Mesenchymal stem cell (in vitro differentiated cells and primary cell): ENCODE data around the gene ANXA6. TPM values are rescaled to one million over a fixed set of nuclear protein-coding genes. Genes with fewer than 3 reads are reported as not detected.

Experiments
- DNase-seq: peaks from one replicate; pipeline ENCODE4 v3.0.0-alpha.2; 2013
- H2AFZ ChIP-seq: one replicate; pipeline ENCODE4 v1.6.1; 2013; ENCODE audit warnings: low read depth, mild to moderate bottlenecking, control low read depth, inconsistent platforms, low read length, moderate library complexity
- H2AK5ac ChIP-seq: 2 replicates; pipeline ENCODE4 v1.6.1; 2013; ENCODE audit warnings: low read length, moderate library complexity, mild to moderate bottlenecking, inconsistent platforms; ENCODE audit not compliant: severe bottlenecking
- H2BK120ac ChIP-seq: one replicate; pipeline ENCODE4 v1.6.1; 2013; ENCODE audit warnings: low read depth, mild to moderate bottlenecking, inconsistent platforms, low read length, moderate library complexity
- H2BK12ac ChIP-seq, 2 experiments: one replicate each; pipeline ENCODE4 v1.6.1; 2013; ENCODE audit warnings: inconsistent platforms in 2 of 2, low read length in 2 of 2, mild to moderate bottlenecking in 2 of 2, moderate library complexity in 2 of 2, control low read depth in 1 of 2
- H2BK15ac ChIP-seq: one replicate; pipeline ENCODE4 v1.6.1; 2013; ENCODE audit warnings: mild to moderate bottlenecking, low read depth, inconsistent platforms; ENCODE audit not compliant: poor library complexity, severe bottlenecking
- H2BK5ac ChIP-seq: 2 replicates; pipeline ENCODE4 v1.6.1; 2013; ENCODE audit warnings: low read depth, mild to moderate bottlenecking, low read length, control low read depth, inconsistent platforms; ENCODE audit not compliant: poor library complexity, severe bottlenecking
- H3K14ac ChIP-seq, 2 experiments: one replicate each; pipeline ENCODE4 v1.6.1; 2013; ENCODE audit warnings: inconsistent platforms in 2 of 2, low read length in 2 of 2, control low read depth in 1 of 2, mild to moderate bottlenecking in 1 of 2, moderate library complexity in 1 of 2
- H3K18ac ChIP-seq, 2 experiments: one replicate each; pipeline ENCODE4 v1.6.1; 2013; ENCODE audit warnings: inconsistent platforms in 2 of 2, low read length in 2 of 2, control low read depth in 1 of 2, low read depth in 1 of 2, mild to moderate bottlenecking in 1 of 2
- H3K23ac ChIP-seq, 2 experiments: one replicate each; pipeline ENCODE4 v1.6.1; 2013; ENCODE audit warnings: inconsistent platforms in 2 of 2, low read length in 2 of 2, mild to moderate bottlenecking in 2 of 2, moderate library complexity in 2 of 2, control low read depth in 1 of 2
- H3K27ac ChIP-seq: 2 replicates; pipeline ENCODE4 v1.5.1; 2013; ENCODE audit warnings: mild to moderate bottlenecking, moderate library complexity, low read length, control low read depth, inconsistent platforms; ENCODE audit not compliant: poor library complexity, severe bottlenecking
- H3K27me3 ChIP-seq, 2 experiments: 2 replicates each; pipeline versions ENCODE4 v1.6.1 to v1.7.0; 2013; ENCODE audit warnings: low read length in 2 of 2, mild to moderate bottlenecking in 2 of 2, moderate library complexity in 2 of 2, control low read depth in 1 of 2, inconsistent platforms in 1 of 2; ENCODE audit not compliant: control insufficient read depth in 1 of 2, insufficient read depth in 1 of 2
- H3K36me3 ChIP-seq, 2 experiments: 2 replicates each; pipeline versions ENCODE4 v1.6.1 to v1.7.0; 2013; ENCODE audit warnings: low read length in 2 of 2, control low read depth in 1 of 2, inconsistent platforms in 1 of 2, low read depth in 1 of 2, mild to moderate bottlenecking in 1 of 2; ENCODE audit not compliant: insufficient read depth in 2 of 2, control insufficient read depth in 1 of 2
- H3K4ac ChIP-seq, 2 experiments: one replicate each; pipeline ENCODE4 v1.6.1; 2013; ENCODE audit warnings: inconsistent platforms in 2 of 2, low read length in 2 of 2, mild to moderate bottlenecking in 2 of 2, moderate library complexity in 2 of 2, control low read depth in 1 of 2, low read depth in 1 of 2
- H3K4me1 ChIP-seq: 2 replicates; pipeline ENCODE4 v1.6.1; 2013; ENCODE audit warnings: low read depth, low read length, control low read depth; ENCODE audit not compliant: control insufficient read depth, insufficient read depth
- H3K4me2 ChIP-seq: 2 replicates; pipeline ENCODE4 v1.6.1; 2013; ENCODE audit warnings: low read length, mild to moderate bottlenecking, inconsistent platforms; ENCODE audit not compliant: poor library complexity, severe bottlenecking
- H3K4me3 ChIP-seq, 2 experiments: 2 replicates each; pipeline versions ENCODE4 v1.5.1 to v1.7.0; 2013; ENCODE audit warnings: low read length in 2 of 2, mild to moderate bottlenecking in 2 of 2, control low read depth in 1 of 2, low read depth in 1 of 2; ENCODE audit not compliant: insufficient read depth in 1 of 2
- H3K79me1 ChIP-seq: replicated peaks from 2 replicates; pipeline ENCODE4 v1.6.1; 2013; ENCODE audit warnings: mild to moderate bottlenecking, control low read depth, low read length, inconsistent platforms; ENCODE audit not compliant: poor library complexity, severe bottlenecking
- H3K9ac ChIP-seq: 2 replicates; pipeline ENCODE4 v1.7.0; 2013; ENCODE audit warnings: mild to moderate bottlenecking, low read length, moderate library complexity
- H3K9me3 ChIP-seq: 2 replicates; pipeline ENCODE4 v1.7.0; 2013; ENCODE audit warnings: mild to moderate bottlenecking, low read length; ENCODE audit not compliant: control insufficient read depth
- H4K8ac ChIP-seq: one replicate; pipeline ENCODE4 v1.6.1; 2013; ENCODE audit warnings: inconsistent platforms, mild to moderate bottlenecking, low read length, moderate library complexity
- H4K91ac ChIP-seq: one replicate; pipeline ENCODE4 v1.6.1; 2013; ENCODE audit warnings: mild to moderate bottlenecking, low read length, inconsistent platforms
- WGBS: methylation state at CpG from one replicate; pipeline ENCODE4 v1.1.7; 2013; ENCODE audit warnings: mixed read lengths; 5-methylcytosine and 5-hydroxymethylcytosine counted together
- polyA plus RNA-seq, 2 experiments: library from polyadenylated mRNA; stranded (reverse); fragments of 200-250 nt; gene quantifications; one replicate each; pipeline ENCODE4 v1.2.3, GENCODE V29; 2013

ANXA6 gene
- 338 TPM for polyA plus RNA-seq (2013, experiment 1 of 2)
- 340 TPM for polyA plus RNA-seq (2013, experiment 2 of 2)

DNA sequence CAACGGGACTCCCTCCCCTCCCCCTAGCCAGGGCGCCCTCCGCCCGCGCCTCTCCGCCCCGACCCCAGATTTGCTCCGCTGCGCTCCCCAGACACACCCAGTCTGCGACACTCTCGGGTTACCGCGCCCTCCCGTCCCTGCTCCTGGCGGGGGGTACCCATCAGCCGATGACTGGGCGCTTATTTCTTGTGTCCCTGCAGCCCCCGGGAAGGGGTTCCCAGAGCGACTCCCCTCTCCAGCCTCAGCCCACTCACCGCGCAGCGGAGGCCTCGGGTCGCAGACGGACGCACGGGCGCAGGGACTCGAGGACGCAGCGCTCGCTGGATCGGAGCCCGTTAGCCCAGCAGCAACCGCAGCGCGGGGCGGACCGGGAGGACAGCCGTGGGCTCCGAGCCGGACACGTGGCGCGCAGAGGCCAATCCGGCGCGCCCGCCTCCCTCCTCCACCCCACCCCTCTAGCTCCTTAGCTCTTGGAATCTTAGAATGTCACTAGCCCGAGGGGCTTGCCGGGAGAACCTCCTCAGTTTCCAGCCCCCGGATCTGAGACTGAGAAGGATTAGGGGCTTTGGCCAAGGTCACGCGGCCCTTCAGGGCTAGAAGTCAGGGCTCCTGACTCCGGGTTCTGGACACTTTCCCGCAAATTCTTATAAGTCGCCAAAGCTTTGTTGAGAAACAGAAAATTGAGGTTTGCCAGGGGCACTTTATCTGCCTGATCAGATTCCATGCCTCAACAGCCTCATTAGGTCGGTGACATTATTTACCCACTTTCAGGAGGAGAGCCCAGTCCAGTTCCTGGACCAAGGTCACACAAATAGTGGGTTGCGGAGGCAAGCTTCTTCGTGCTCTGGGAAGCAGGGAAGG, at the start of gene ANXA6:
Gene ANXA6 (minus strand): TSS at position 354 of the 861 bp plus-strand sequence. CDS start 9,878 bp downstream, outside the sequence.
- Histone ChIP-seq H2BK5ac (peak within 1 kb of the TSS; percentile 79), H2AFZ (peak within 1 kb of the TSS; percentile 78), H2AK5ac (peak within 1 kb of the TSS; percentile 85), H3K79me1 (no peaks in the 10 kb centered on the region), H3K9me3 (no peaks in the 10 kb centered on the region), H3K4ac (peak within 1 kb of the TSS; percentile 88 to 97), H4K8ac (peak within 1 kb of the TSS; percentile 83), H3K18ac (peak within 1 kb of the TSS; percentile 88 to 93), H2BK12ac (peak within 1 kb of the TSS in 1 of 2 experiments; percentile 51), H3K36me3 (peaks cover 0 to 11% of the 10 kb centered on the region in 2 experiments), H3K27ac (peak within 1 kb of the TSS; percentile 94), H3K4me3 (peak within 1 kb of the TSS; percentile 94 to 97), H3K27me3 (no peaks in the 10 kb centered on the region), H3K4me1 (peaks cover 23% of the 10 kb centered on the region), H4K91ac (peak within 1 kb of the TSS; percentile 92), H3K23ac (peak within 1 kb of the TSS in 1 of 2 experiments; percentile 83), H3K4me2 (peak within 1 kb of the TSS; percentile 88), H3K14ac (peak within 1 kb of the TSS; percentile 4 to 91), H2BK120ac (peak within 1 kb of the TSS; percentile 83), H3K9ac (peak within 1 kb of the TSS; percentile 95), H2BK15ac (peak within 1 kb of the TSS; percentile 74)
- peak; percentile 87 for DNase-seq
- WGBS, result 1% methylated on average over 60 of the region's 60 CpGs

DNA sequence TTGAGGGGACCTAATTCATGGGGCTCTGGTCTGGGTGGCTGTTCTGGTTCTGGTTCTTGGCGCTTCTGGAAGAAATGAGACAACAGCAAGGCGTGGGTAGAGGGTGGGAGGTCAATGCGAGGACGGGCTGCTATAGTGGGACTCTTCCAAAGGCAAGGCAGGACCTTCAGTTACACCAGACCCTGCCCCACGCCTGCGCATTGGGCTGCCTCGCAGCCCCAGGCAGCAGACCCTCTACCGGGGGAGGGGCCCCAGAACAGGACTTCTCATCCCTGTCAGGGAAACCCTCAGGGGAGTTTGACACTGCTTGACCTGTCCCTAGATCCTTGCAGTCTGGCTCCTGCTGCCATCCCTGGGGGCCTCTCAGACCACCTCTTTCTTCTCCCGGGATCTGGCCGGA, 47.8 kb upstream of the ANXA6 start:
- Histone ChIP-seq H2BK15ac (peak overlapping the region; percentile 21), H3K36me3 (no peaks in the 10 kb centered on the region), H3K23ac (no peak overlapping the region), H3K4me2 (no peak overlapping the region), H2BK12ac (no peak overlapping the region), H4K91ac (no peak overlapping the region), H2AK5ac (no peak overlapping the region), H3K27ac (no peak overlapping the region), H3K18ac (no peak overlapping the region), H3K4ac (peak overlapping the region in 1 of 2 experiments; percentile 30), H3K79me1 (no peaks in the 10 kb centered on the region), H3K9ac (no peak overlapping the region), H4K8ac (no peak overlapping the region), H3K4me1 (no peaks in the 10 kb centered on the region), H2BK5ac (no peak overlapping the region), H2BK120ac (no peak overlapping the region), H3K27me3 (peaks cover 0 to 6% of the 10 kb centered on the region in 2 experiments), H2AFZ (no peak overlapping the region), H3K4me3 (no peak overlapping the region), H3K9me3 (no peaks in the 10 kb centered on the region), H3K14ac (no peak overlapping the region)
- DNase-seq, result no peak
- WGBS, result 84% methylated on average over 10 of the region's 10 CpGs

DNA sequence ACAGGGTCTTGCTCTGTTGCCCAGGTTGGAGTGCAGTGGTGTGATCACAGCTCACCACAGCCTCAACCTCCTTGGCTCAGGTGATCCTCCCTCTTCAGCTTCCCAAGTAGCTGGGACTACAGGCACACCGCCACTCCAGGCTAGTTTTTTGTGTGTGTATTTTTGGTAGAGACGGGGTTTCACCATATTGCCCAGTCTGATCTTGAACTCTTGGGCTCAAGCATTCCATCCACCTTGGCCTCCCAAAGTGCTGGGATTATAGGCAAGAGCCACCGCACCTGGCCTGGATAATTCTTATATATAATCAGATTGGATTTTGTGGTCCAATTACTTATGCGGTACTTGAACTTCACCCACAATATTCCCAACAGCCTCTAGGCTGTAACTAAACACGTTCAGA, 46.5 kb upstream of the ANXA6 start:
- no peak overlapping the region for H4K91ac ChIP-seq
- no peak overlapping the region for H2BK5ac ChIP-seq
- H3K14ac ChIP-seq, result no peak overlapping the region
- H3K36me3 ChIP-seq, result no peaks in the 10 kb centered on the region
- H3K4me1 ChIP-seq, result no peaks in the 10 kb centered on the region
- no peak overlapping the region for H3K4me2 ChIP-seq
- H3K27ac ChIP-seq, result no peak overlapping the region
- H3K23ac ChIP-seq, result no peak overlapping the region
- H3K4ac ChIP-seq, result no peak overlapping the region
- no peak overlapping the region for H2AFZ ChIP-seq
- no peak overlapping the region for H2BK12ac ChIP-seq
- no peak for DNase-seq
- H3K27me3 ChIP-seq, result peaks cover 0 to 12% of the 10 kb centered on the region in 2 experiments
- H3K79me1 ChIP-seq, result no peaks in the 10 kb centered on the region
- H2AK5ac ChIP-seq, result no peak overlapping the region
- 88% methylated on average over 5 of the region's 5 CpGs for WGBS
- no peak overlapping the region for H3K18ac ChIP-seq
- no peak overlapping the region for H4K8ac ChIP-seq
- H3K9ac ChIP-seq, result no peak overlapping the region
- no peaks in the 10 kb centered on the region for H3K9me3 ChIP-seq
- H2BK120ac ChIP-seq, result no peak overlapping the region
- H3K4me3 ChIP-seq, result no peak overlapping the region
- H2BK15ac ChIP-seq, result no peak overlapping the region

DNA sequence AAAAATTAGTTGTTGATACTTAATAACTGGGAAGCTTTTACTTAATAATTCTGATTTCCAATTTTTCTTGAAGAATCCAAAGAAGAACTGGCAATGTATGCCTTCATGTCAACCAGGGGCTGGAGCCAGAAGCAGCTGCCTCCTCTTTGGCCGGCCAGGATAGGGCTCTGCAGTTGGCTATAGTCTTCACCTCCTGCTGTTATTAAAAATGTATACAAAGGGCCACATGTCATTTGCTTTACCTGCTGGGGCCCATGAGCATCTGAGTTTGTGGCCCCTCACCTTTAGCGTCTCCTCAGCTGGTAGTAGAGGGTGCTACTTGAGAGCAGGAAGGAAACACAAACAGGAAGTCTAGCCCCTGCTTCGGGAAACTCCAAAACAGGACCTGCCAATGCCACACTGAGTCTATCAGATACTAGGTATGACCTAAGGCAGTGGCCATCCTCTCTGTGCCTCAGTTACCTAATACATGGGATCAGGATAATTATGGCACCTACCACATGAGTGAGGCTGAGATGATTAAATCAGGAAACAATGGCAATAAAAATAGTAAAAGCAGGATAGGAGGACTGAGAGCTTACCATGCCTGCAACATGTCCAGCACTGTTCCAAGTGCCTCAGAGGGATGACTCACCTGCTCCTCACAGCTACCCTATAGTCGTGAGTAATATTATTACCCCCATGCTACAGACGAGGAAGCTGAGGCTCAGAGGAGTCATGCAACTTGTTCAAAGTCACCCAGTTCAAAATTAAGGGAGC, 45.0 kb upstream of the ANXA6 start:
- Histone ChIP-seq H4K91ac (no peak overlapping the region), H3K36me3 (no peaks in the 10 kb centered on the region), H4K8ac (no peak overlapping the region), H3K27me3 (peaks cover 0 to 16% of the 10 kb centered on the region in 2 experiments), H3K4me2 (no peak overlapping the region), H3K18ac (no peak overlapping the region), H3K4ac (no peak overlapping the region), H3K4me3 (no peak overlapping the region), H3K23ac (no peak overlapping the region), H3K4me1 (no peaks in the 10 kb centered on the region), H3K14ac (no peak overlapping the region), H3K9me3 (no peaks in the 10 kb centered on the region), H2BK12ac (no peak overlapping the region), H3K27ac (no peak overlapping the region), H2BK120ac (no peak overlapping the region), H3K9ac (no peak overlapping the region), H2BK15ac (no peak overlapping the region), H2BK5ac (no peak overlapping the region), H2AFZ (no peak overlapping the region), H3K79me1 (no peaks in the 10 kb centered on the region), H2AK5ac (no peak overlapping the region)
- peak; percentile 63 for DNase-seq
- WGBS, result 37% methylated on average over 5 of the region's 5 CpGs
